Measurements from ENCODE around the gene OPN5.

Gene OPN5

GRCh38 chr6:47853766-47854165 is 71.9 kb downstream of the OPN5 start:
- no peak overlapping the region for H2AFZ ChIP-seq (ENCODE audit: low read depth)
- H3K4me3 ChIP-seq (IDR thresholded peaks at IDR 0.05; ENCODE audit: insufficient read depth, low read depth, low read length) = no peak overlapping the region
- no peak overlapping the region for H3K4me2 ChIP-seq
- H3K27ac ChIP-seq = no peak overlapping the region
- H4K20me1 ChIP-seq (ENCODE audit: insufficient read depth) = no peaks in the 10 kb centered on the region
- no peaks in the 10 kb centered on the region for H3K4me1 ChIP-seq (ENCODE audit: low read depth, poor library complexity, severe bottlenecking)
- H3K36me3 ChIP-seq (ENCODE audit: insufficient read depth) = no peaks in the 10 kb centered on the region
- no peaks in the 10 kb centered on the region for H3K79me2 ChIP-seq (ENCODE audit: insufficient read depth, low read depth)
- no peak for TF ChIP-seq CTCF (conservative IDR thresholded peaks at IDR 0.05; ENCODE audit: low read depth, low read length)
- no peaks in the 10 kb centered on the region for H3K27me3 ChIP-seq (ENCODE audit: insufficient read depth, low read depth)
- H3K9ac ChIP-seq = no peak overlapping the region

- Histone ChIP-seq H3K4me2 (no peak overlapping the region), H3K79me2 (ENCODE audit: insufficient read depth, low read depth) (no peaks in the 10 kb centered on the region), H3K9ac (no peak overlapping the region), H4K20me1 (ENCODE audit: insufficient read depth) (no peaks in the 10 kb centered on the region), H2AFZ (ENCODE audit: low read depth) (no peak overlapping the region), H3K4me1 (ENCODE audit: low read depth, poor library complexity, severe bottlenecking) (no peaks in the 10 kb centered on the region), H3K36me3 (ENCODE audit: insufficient read depth) (no peaks in the 10 kb centered on the region), H3K27ac (no peak overlapping the region), H3K27me3 (ENCODE audit: insufficient read depth, low read depth) (no peaks in the 10 kb centered on the region), H3K4me3 (IDR thresholded peaks at IDR 0.05; ENCODE audit: insufficient read depth, low read depth, low read length) (no peak overlapping the region)
- TF ChIP-seq CTCF (conservative IDR thresholded peaks at IDR 0.05; ENCODE audit: low read depth, low read length) = no peak
Observed at GRCh38 chr6:47854971-47855370, 73.1 kb downstream of the OPN5 start.

- Histone ChIP-seq H2AFZ (ENCODE audit: low read depth) (no peak overlapping the region), H3K27ac (no peak overlapping the region), H3K4me1 (ENCODE audit: low read depth, poor library complexity, severe bottlenecking) (no peaks in the 10 kb centered on the region), H4K20me1 (ENCODE audit: insufficient read depth) (no peaks in the 10 kb centered on the region), H3K4me3 (IDR thresholded peaks at IDR 0.05; ENCODE audit: insufficient read depth, low read depth, low read length) (no peak overlapping the region), H3K36me3 (ENCODE audit: insufficient read depth) (no peaks in the 10 kb centered on the region), H3K79me2 (ENCODE audit: insufficient read depth, low read depth) (no peaks in the 10 kb centered on the region), H3K4me2 (no peak overlapping the region), H3K27me3 (ENCODE audit: insufficient read depth, low read depth) (no peaks in the 10 kb centered on the region), H3K9ac (no peak overlapping the region)
- no peak for TF ChIP-seq CTCF (conservative IDR thresholded peaks at IDR 0.05; ENCODE audit: low read depth, low read length)
Observed at GRCh38 chr6:47859175-47859574, 77.3 kb downstream of the OPN5 start.

DNA sequence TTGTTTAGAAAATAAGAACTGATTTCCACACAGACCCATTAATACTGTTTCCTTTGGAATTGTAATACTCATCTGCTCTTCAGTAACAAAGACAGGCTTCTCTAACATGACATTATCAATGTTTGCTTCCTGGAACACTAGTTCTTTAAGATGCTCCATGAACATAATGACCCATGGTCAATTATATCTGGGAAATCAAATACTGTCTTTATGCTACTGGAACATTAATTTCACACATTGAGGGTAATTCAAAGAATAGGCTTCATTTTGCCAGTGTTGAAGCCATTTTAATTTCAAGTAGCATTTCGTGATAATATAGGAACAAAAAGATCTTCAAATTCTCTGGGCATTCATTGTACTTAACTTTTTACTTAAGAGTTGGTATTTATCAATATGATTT is 80.9 kb downstream of the OPN5 start:
- no peak overlapping the region for H3K9ac ChIP-seq
- no peak overlapping the region for H3K27ac ChIP-seq
- H4K20me1 ChIP-seq (ENCODE audit: insufficient read depth) = no peaks in the 10 kb centered on the region
- H3K4me2 ChIP-seq = no peak overlapping the region
- H3K79me2 ChIP-seq (ENCODE audit: insufficient read depth, low read depth) = no peaks in the 10 kb centered on the region
- no peak overlapping the region for H2AFZ ChIP-seq (ENCODE audit: low read depth)
- H3K36me3 ChIP-seq (ENCODE audit: insufficient read depth) = no peaks in the 10 kb centered on the region
- TF ChIP-seq CTCF (conservative IDR thresholded peaks at IDR 0.05; ENCODE audit: low read depth, low read length) = no peak
- H3K4me3 ChIP-seq (IDR thresholded peaks at IDR 0.05; ENCODE audit: insufficient read depth, low read depth, low read length) = no peak overlapping the region
- no peaks in the 10 kb centered on the region for H3K27me3 ChIP-seq (ENCODE audit: insufficient read depth, low read depth)
- no peaks in the 10 kb centered on the region for H3K4me1 ChIP-seq (ENCODE audit: low read depth, poor library complexity, severe bottlenecking)

DNA sequence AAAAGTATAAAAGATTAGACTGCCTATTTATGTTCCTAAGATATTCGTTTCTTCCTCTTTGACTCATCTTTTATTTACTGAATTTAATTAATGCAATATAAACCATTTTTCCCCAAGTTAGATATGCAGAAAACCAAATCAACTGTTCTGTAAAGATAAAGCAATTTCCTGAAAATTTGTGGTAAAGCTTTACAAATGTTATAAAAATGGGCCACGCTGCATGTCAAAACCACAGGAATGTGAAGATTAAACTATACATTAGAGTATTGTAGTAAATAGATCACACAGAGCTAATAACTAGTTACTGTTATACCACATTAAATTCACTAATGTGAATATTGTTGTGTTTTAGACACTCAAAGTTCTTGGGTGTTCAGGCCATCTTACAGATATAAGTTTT is 83.4 kb downstream of the OPN5 start:
- Histone ChIP-seq H3K79me2 (ENCODE audit: insufficient read depth, low read depth) (no peaks in the 10 kb centered on the region), H3K9ac (no peak overlapping the region), H4K20me1 (ENCODE audit: insufficient read depth) (no peaks in the 10 kb centered on the region), H3K4me3 (IDR thresholded peaks at IDR 0.05; ENCODE audit: insufficient read depth, low read depth, low read length) (no peak overlapping the region), H2AFZ (ENCODE audit: low read depth) (no peak overlapping the region), H3K36me3 (ENCODE audit: insufficient read depth) (no peaks in the 10 kb centered on the region), H3K4me1 (ENCODE audit: low read depth, poor library complexity, severe bottlenecking) (no peaks in the 10 kb centered on the region), H3K4me2 (no peak overlapping the region), H3K27me3 (ENCODE audit: insufficient read depth, low read depth) (no peaks in the 10 kb centered on the region), H3K27ac (no peak overlapping the region)
- no peak for TF ChIP-seq CTCF (conservative IDR thresholded peaks at IDR 0.05; ENCODE audit: low read depth, low read length)

All from KMS-11 (cell line).